ENCODE data around the gene RNASEH2B.

Gene RNASEH2B

GRCh38 chr13:50923272-50923671, 13.7 kb downstream of the RNASEH2B start:
- no peak for TF ChIP-seq CTCF (IDR thresholded peaks at IDR 0.05; ENCODE audit: extremely low read depth, missing control alignments)
- no peak for DNase-seq (ENCODE audit: low spot score)

DNA sequence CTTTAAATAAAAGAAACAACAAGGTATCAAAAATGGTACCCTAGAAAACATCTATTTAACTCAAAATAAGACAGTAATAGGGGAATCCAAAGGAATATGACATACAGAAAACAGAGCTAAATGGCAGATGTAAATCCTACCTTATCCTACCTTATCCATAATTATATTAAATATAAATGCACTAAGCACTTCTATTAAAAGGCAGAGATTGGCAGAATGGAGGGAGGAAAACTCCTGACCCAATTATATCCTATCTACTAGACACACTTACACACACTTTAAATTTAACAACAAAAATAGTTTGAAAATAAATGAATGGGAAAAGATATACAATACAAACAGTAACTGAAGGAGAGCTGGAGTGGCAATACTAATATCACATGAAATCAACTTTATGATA, 14.4 kb downstream of the RNASEH2B start:
- no peak for DNase-seq (ENCODE audit: low spot score)

DNA sequence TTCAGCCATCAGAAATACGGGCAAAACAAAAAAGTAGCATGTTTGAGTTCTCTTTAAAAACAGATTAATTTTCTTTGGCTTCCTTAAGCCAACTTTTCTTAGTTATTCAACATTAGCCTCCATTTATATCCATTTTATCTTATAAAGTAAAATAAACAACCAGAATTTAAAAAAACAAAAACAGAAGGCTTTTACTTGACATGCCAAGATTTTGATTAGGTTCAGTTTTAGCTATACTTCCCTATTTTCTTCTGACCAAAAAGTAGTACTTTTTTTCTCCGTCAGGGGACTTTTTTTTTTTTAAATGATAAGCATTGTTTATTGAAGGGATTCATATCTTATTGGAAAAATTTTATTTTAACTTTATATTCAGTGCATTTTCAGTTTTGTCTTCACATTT, 18.1 kb downstream of the RNASEH2B start:
- DNase-seq (ENCODE audit: low spot score), result no peak
- TF ChIP-seq CTCF (IDR thresholded peaks at IDR 0.05; ENCODE audit: extremely low read depth, missing control alignments), result no peak

More for the DNA sequence above, 14.4 kb downstream of the RNASEH2B start:
- no peak for TF ChIP-seq CTCF (IDR thresholded peaks at IDR 0.05; ENCODE audit: extremely low read depth, missing control alignments)

DNA sequence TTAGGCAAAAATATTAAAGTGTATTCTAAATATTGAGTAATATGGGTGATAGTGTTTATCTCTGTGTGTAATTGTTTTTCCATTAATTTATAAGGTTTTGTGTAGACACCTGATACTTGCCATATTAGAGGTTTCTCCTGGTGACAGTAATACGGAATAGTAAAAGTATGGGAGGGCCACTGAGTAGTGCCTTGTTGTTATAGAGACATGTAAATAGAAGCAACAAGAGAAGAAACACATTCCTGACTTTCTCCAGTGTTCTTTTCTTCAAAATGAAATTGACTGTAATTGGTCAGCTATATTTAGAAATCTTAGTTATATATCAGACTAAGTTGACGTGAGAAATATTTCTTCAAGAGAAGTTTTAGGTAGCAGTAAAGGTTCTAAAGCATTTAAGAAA, 18.5 kb downstream of the RNASEH2B start:
- no peak for TF ChIP-seq CTCF (IDR thresholded peaks at IDR 0.05; ENCODE audit: extremely low read depth, missing control alignments)
- DNase-seq (ENCODE audit: low spot score), result no peak

GRCh38 chr13:50928659-50929462, 19.3 kb downstream of the RNASEH2B start:
- TF ChIP-seq CTCF (IDR thresholded peaks at IDR 0.05; ENCODE audit: extremely low read depth, missing control alignments), result no peak
- DNase-seq (ENCODE audit: low spot score), result no peak

DNA sequence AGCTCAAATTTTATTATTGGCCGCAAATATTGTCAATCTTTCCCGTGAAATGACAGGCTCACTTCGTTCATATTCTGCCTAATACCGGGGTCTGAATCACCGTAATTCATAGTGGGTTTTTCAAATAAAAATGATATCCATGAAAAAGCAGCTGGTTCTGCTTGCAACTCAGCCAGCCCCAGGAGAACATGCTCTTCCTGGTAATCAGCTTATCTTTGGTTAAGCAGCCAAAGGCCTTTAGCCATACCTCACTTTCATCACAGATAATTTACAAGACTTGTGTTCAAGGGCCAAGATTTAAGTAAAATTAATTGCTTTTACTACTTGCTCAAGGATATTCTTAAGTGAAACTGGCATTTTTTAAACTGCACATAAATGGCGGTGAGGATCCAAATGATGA, 22.5 kb downstream of the RNASEH2B start:
- TF ChIP-seq CTCF (IDR thresholded peaks at IDR 0.05; ENCODE audit: extremely low read depth, missing control alignments), result no peak
- DNase-seq (ENCODE audit: low spot score), result no peak

DNA sequence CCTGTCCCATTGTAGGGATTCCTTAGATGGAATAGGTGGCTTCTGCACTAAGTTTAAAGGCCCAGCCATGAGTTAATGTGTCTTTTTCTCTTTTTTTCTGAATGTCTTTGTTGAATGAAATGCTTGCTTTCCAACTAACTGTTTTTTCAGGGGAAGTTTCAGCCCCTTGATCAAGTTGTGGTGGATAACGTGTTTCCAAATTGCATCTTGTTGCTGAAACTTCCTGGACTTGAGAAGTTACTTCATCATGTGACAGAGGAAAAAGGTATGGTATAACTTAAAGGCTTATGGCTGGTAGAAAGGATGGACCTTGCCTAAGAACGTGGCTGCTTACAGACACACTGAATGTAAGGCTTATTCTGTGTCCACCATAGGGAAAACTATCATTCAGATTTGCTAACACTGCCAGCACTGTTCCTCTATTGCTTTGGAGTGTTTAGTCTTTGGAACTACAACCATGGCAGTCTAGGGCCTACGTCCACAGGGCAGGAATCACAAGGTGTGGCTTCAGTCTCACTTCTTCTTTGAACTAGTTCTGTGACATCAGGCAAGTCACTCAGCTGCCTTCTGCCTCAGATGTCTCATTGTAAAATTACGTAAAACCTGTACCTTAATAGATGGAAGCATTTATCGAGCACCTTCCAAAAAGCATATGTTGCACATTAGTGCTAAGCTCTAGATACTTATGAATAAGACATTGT, 25.3 kb downstream of the RNASEH2B start:
- TF ChIP-seq CTCF (IDR thresholded peaks at IDR 0.05; ENCODE audit: extremely low read depth, missing control alignments), result no peak
- DNase-seq (ENCODE audit: low spot score), result no peak
